GM12878 (cell line): ENCODE results near the gene PRLH. TPM values are rescaled to one million over a fixed set of nuclear protein-coding genes. Genes with fewer than 3 reads are reported as not detected.

Experiments used
- ATAC-seq: fragments of 200-7000 bp; cut with Tn5 transposase; 3 replicates; pipeline ENCODE4 v1.9.1; 2020; ENCODE audit warnings: mild to moderate bottlenecking, moderate library complexity
- BruUV-seq: library from RNA; stranded (reverse); fragments of 400-500 nt; replicated peaks from 2 replicates; lab custom pipeline; 2021; lab: Mats Ljungman, UMichigan
- CTCF ChIA-PET: fragments of 300-600 bp; sonication (Branson Sonifier 250); formaldehyde crosslinking; extraction: SDS; loops from one replicate; lab custom pipeline; 2021; ENCODE audit warnings: inconsistent platforms; lab: Yijun Ruan, JAX
- POLR2A ChIA-PET: fragments of 350-600 bp; formaldehyde crosslinking; extraction: SDS; loops from one replicate; lab custom pipeline; 2021; ENCODE audit warnings: inconsistent platforms; lab: Charles Lee
- RAD21 ChIA-PET: fragments of 300-600 bp; sonication (Branson Sonifier 250); formaldehyde crosslinking; loops from one replicate; lab custom pipeline; 2023; ENCODE audit warnings: antibody characterized with exemption; ENCODE audit not compliant: unreplicated experiment; lab: Charles Lee
- SMC1A ChIA-PET: fragments of 300-600 bp; sonication (Branson Sonifier 250); formaldehyde crosslinking; loops from one replicate; lab custom pipeline; 2023; ENCODE audit not compliant: unreplicated experiment, uncharacterized antibody; lab: Charles Lee
- DNase-seq: peaks from one replicate; pipeline ENCODE4 v3.0.0-alpha.2; 2011; ENCODE audit warnings: low read depth, low spot score
- FAIRE-seq: peaks from 3 replicates; lab custom pipeline; 2011; peaks lifted over from hg19 to GRCh38; lab: Jason Lieb, UNC
- H2AFZ ChIP-seq: 2 replicates; pipeline ENCODE4 v1.6.0; 2011; ENCODE audit warnings: low read depth, low read length, control low read depth; ENCODE audit not compliant: control insufficient read depth
- H3K27ac ChIP-seq: 2 replicates; pipeline ENCODE4 v1.5.1; 2011; ENCODE audit warnings: control low read depth; ENCODE audit not compliant: control insufficient read depth, insufficient read depth
- H3K27me3 ChIP-seq, 2 experiments: replicated peaks in 1 of 2; 2 replicates each; pipeline versions ENCODE4 v1.6.0 to v1.6.1; 2011; ENCODE audit warnings: low read length in 1 of 2; ENCODE audit not compliant: control insufficient read depth in 2 of 2, insufficient read depth in 2 of 2
- H3K36me3 ChIP-seq, 2 experiments: 2 replicates each; pipeline ENCODE4 v1.5.1; 2011; ENCODE audit warnings: low read length in 1 of 2; ENCODE audit not compliant: control insufficient read depth in 2 of 2, insufficient read depth in 2 of 2
- H3K4me1 ChIP-seq: 2 replicates; pipeline ENCODE4 v1.6.1; 2011; ENCODE audit warnings: mild to moderate bottlenecking, low read length, moderate library complexity, mixed read lengths; ENCODE audit not compliant: control insufficient read depth, insufficient read depth
- H3K4me2 ChIP-seq: 2 replicates; pipeline ENCODE4 v1.6.0; 2011; ENCODE audit warnings: control low read depth; ENCODE audit not compliant: control insufficient read depth, insufficient read depth
- H3K4me3 ChIP-seq: fragments of 200-600 bp; sonication (generic); 2 replicates; pipeline ENCODE4 v1.5.1; 2016
- H3K79me2 ChIP-seq: 2 replicates; pipeline ENCODE4 v1.6.0; 2011; ENCODE audit warnings: low read length; ENCODE audit not compliant: control insufficient read depth, insufficient read depth
- H3K9ac ChIP-seq: 2 replicates; pipeline ENCODE4 v1.8.0; 2011; ENCODE audit warnings: low read length, control low read depth, mixed read lengths; ENCODE audit not compliant: control insufficient read depth, insufficient read depth
- H3K9me3 ChIP-seq: replicated peaks from 3 replicates; pipeline ENCODE4 v1.5.1; 2011; ENCODE audit warnings: mild to moderate bottlenecking, low read length; ENCODE audit not compliant: control insufficient read depth, insufficient read depth
- H4K20me1 ChIP-seq: 2 replicates; pipeline ENCODE4 v1.6.0; 2011; ENCODE audit not compliant: control insufficient read depth, insufficient read depth
- CBX3 ChIP-seq: fragments of 200-600 bp; sonication (generic); IDR thresholded peaks from 2 replicates; pipeline ENCODE4 v1.6.1; 2016; ENCODE audit warnings: low read depth, borderline replicate concordance
- CHD2 ChIP-seq: IDR thresholded peaks from 2 replicates; pipeline ENCODE4 v1.6.1; 2011; ENCODE audit warnings: low read depth, low read length, improper control_type of control experiment, borderline replicate concordance
- EED ChIP-seq: sonication (generic); IDR thresholded peaks from 2 replicates; pipeline ENCODE4 v1.6.1; 2016; ENCODE audit warnings: antibody characterized with exemption, low read depth
- IRF4 ChIP-seq: IDR thresholded peaks from 2 replicates; pipeline ENCODE4 v1.6.1; 2011; ENCODE audit warnings: low read depth, low read length
- MTA3 ChIP-seq: IDR thresholded peaks from 2 replicates; pipeline ENCODE4 v1.6.1; 2012; ENCODE audit warnings: low read length, inconsistent platforms, borderline replicate concordance
- NBN ChIP-seq: fragments of 450-650 bp; IDR thresholded peaks from 2 replicates; pipeline ENCODE4 v1.6.1; 2016
- POLR2AphosphoS5 ChIP-seq: IDR thresholded peaks from 2 replicates; pipeline ENCODE4 v1.6.1; 2011; ENCODE audit warnings: mild to moderate bottlenecking, low read length, inconsistent platforms
- TCF3 ChIP-seq: IDR thresholded peaks from 2 replicates; pipeline ENCODE4 v1.6.1; 2012; ENCODE audit warnings: low read depth, mild to moderate bottlenecking, low read length, borderline replicate concordance; ENCODE audit not compliant: insufficient read depth
- WGBS: methylation state at CpG from one replicate; pipeline ENCODE4 v1.1.6; 2016; ENCODE audit warnings: low lambda C conversion rate; ENCODE audit not compliant: insufficient replicate concordance, insufficient coverage; ENCODE audit errors: missing lambda C conversion rate; 5-methylcytosine and 5-hydroxymethylcytosine counted together
- in situ Hi-C: fragments of 300-500 bp; cut with MboI; formaldehyde crosslinking; loops from 9 replicates; pipeline ENCODE4 v1.14.3; 2018; ENCODE audit warnings: mixed read lengths
- intact Hi-C: fragments of 100-400 bp; cut with micrococcal nuclease; formaldehyde crosslinking; loops from one replicate; pipeline ENCODE4 v1.14.2; 2022; ENCODE audit not compliant: unreplicated experiment
- polyA plus RNA-seq, 11 experiments: library from polyadenylated mRNA; depleted of rRNA in 4 of 11; unstranded in 6 of 11; stranded (reverse) in 5 of 11; fragments of >200 nt; fragmentation: Nextera tagmentation in 4 of 11; fragmentation: Illumina TruSeq in 1 of 11; extraction: Ambion mirVana in 4 of 11; extraction: Trizol in 1 of 11; gene quantifications; 1 replicate in 1 of 11; 2 replicates in 10 of 11; pipeline versions ENCODE4 v1.2.1 to v1.2.3, GENCODE V29; 2011 to 2016; ENCODE audit warnings: inconsistent platforms in 2 of 11, missing spikeins in 2 of 11, low read depth in 1 of 11
- total RNA-seq, 4 experiments: library from RNA; depleted of rRNA in 3 of 4; stranded (reverse); fragments of >200 nt in 3 of 4; fragmentation: Illumina TruSeq in 1 of 4; extraction: Trizol in 1 of 4; gene quantifications; 2 replicates each; pipeline versions ENCODE4 v1.2.1 to v1.2.3, GENCODE V29; 2013 to 2021
- TF ChIP-seq, protein P1 (sequence below): fragments of 450-650 bp; IDR thresholded peaks from 2 replicates; pipeline ENCODE4 v1.6.1; 2018; ENCODE audit warnings: mild to moderate bottlenecking, low read depth, moderate library complexity; ENCODE audit not compliant: partially characterized antibody
- TF ChIP-seq, protein P2 (sequence below): fragments of 450-650 bp; IDR thresholded peaks from 2 replicates; pipeline ENCODE4 v1.6.1; 2018; ENCODE audit warnings: borderline replicate concordance, mild to moderate bottlenecking; ENCODE audit not compliant: partially characterized antibody
- TF ChIP-seq, protein P3 (sequence below): fragments of 450-650 bp; formaldehyde crosslinking; IDR thresholded peaks from 2 replicates; pipeline ENCODE4 v1.4.0; 2022; ENCODE audit warnings: mild to moderate bottlenecking, moderate library complexity

The PRLH gene
- total and polyA plus RNA-seq, 10 of the 15 experiments (the other 5 are each of a cell fraction or from before 2014, with no cell fraction given): not detected

DNA sequence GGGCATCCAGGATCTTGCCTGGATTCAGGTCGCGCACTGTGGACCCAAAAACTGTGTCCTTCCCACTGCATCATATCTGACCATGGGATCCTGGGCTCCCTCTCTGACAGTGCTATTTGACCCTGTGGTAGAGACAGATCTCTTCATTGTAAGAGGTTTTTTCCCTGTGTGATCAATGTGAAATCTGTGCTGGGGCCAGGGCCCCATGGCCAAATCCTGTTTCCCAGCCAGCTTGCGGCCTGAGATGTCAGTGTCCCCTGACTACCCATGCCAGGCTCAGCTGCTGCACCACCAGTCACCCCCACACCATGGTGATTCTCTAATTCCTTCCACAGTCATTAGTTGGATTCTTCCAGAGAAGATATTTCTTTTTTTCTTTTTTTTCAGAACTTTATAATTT, 3.5 kb downstream of the PRLH start (continued):
- TF ChIP-seq, protein P1, sequence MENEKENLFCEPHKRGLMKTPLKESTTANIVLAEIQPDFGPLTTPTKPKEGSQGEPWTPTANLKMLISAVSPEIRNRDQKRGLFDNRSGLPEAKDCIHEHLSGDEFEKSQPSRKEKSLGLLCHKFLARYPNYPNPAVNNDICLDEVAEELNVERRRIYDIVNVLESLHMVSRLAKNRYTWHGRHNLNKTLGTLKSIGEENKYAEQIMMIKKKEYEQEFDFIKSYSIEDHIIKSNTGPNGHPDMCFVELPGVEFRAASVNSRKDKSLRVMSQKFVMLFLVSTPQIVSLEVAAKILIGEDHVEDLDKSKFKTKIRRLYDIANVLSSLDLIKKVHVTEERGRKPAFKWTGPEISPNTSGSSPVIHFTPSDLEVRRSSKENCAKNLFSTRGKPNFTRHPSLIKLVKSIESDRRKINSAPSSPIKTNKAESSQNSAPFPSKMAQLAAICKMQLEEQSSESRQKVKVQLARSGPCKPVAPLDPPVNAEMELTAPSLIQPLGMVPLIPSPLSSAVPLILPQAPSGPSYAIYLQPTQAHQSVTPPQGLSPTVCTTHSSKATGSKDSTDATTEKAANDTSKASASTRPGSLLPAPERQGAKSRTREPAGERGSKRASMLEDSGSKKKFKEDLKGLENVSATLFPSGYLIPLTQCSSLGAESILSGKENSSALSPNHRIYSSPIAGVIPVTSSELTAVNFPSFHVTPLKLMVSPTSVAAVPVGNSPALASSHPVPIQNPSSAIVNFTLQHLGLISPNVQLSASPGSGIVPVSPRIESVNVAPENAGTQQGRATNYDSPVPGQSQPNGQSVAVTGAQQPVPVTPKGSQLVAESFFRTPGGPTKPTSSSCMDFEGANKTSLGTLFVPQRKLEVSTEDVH: no peak
- TF ChIP-seq IRF4 (no peak), POLR2AphosphoS5 (no peak), EED (no peak)
- TF ChIP-seq, all 136 proteins: peak for 0

DNA sequence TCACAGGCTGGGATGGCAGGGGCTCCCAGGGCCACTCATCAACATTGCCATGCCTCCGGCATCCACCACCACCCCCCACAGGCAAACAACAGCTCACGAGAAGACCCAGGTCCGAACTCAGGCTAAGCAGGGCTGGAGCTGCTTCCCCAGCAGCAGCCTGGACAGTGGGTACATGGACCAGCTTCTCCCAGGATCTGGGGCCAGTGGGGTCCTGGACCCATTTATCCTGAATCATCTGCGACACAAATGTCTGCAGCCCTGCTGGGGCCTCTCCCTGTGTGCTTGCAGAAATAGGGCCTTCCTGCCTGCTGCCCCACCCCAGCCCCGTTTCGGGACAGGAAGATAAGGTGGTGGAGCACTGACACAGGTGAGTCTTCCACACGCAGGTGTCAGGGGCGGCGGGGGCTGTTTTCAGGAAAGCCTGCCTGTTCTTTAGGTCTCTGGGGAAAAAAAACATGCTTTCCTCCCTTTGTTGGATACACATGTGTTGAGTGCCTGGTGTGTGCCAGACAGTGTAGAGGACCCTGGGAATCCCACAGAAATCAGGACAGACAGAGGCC, 4.5 kb downstream of the PRLH start:
- no peak for FAIRE-seq
- H3K4me1 ChIP-seq: no peaks in the 10 kb centered on the region
- no peak overlapping the region for H3K4me2 ChIP-seq
- WGBS: 51% methylated on average over 9 of the region's 9 CpGs
- no peak overlapping the region for H3K9ac ChIP-seq
- in situ Hi-C loops: loop anchor here (5.0 kb wide), 2 partner anchors 59 to 414 kb away; no protein-coding TSS in a partner anchor
- no peaks in the 10 kb centered on the region; the same call in 2 of the 3 replicates for H3K9me3 ChIP-seq
- intact Hi-C loops: loop anchor here (5.0 kb wide), 1 partner anchor 149 kb away; no protein-coding TSS in a partner anchor
- ChIA-PET RAD21 (interaction anchor here (0.7 to 7.4 kb wide), 11 partner anchors 9 to 175 kb away, joined by 3 to 300 read pairs (median 5); no protein-coding TSS in a partner anchor), CTCF (interaction anchor here (0.6 to 6.7 kb wide), 17 partner anchors 9 to 453 kb away, joined by 3 to 364 read pairs (median 11); no protein-coding TSS in a partner anchor), POLR2A (interaction anchor here (2.3 kb wide), 1 partner anchor 58 kb away, joined by 11 read pairs; no protein-coding TSS in a partner anchor), SMC1A (interaction anchor here (0.6 to 7.1 kb wide), 12 partner anchors 8 to 416 kb away, joined by 3 to 190 read pairs (median 6); no protein-coding TSS in a partner anchor)
- no peak overlapping the region for H3K4me3 ChIP-seq
- H2AFZ ChIP-seq: no peak overlapping the region
- DNase-seq: no peak
- H3K27ac ChIP-seq: no peak overlapping the region
- H3K36me3 ChIP-seq: no peaks in the 10 kb centered on the region
- ATAC-seq: no peak
- TF ChIP-seq, protein P2, sequence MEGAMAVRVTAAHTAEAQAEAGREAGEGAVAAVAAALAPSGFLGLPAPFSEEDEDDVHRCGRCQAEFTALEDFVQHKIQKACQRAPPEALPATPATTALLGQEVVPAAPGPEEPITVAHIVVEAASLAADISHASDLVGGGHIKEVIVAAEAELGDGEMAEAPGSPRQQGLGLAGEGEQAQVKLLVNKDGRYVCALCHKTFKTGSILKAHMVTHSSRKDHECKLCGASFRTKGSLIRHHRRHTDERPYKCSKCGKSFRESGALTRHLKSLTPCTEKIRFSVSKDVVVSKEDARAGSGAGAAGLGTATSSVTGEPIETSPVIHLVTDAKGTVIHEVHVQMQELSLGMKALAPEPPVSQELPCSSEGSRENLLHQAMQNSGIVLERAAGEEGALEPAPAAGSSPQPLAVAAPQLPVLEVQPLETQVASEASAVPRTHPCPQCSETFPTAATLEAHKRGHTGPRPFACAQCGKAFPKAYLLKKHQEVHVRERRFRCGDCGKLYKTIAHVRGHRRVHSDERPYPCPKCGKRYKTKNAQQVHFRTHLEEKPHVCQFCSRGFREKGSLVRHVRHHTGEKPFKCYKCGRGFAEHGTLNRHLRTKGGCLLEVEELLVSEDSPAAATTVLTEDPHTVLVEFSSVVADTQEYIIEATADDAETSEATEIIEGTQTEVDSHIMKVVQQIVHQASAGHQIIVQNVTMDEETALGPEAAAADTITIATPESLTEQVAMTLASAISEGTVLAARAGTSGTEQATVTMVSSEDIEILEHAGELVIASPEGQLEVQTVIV: no peak
- TF ChIP-seq TCF3 (no peak), POLR2AphosphoS5 (no peak), NBN (no peak), CBX3 (no peak), CHD2 (no peak), MTA3 (no peak)
- TF ChIP-seq, protein P3, sequence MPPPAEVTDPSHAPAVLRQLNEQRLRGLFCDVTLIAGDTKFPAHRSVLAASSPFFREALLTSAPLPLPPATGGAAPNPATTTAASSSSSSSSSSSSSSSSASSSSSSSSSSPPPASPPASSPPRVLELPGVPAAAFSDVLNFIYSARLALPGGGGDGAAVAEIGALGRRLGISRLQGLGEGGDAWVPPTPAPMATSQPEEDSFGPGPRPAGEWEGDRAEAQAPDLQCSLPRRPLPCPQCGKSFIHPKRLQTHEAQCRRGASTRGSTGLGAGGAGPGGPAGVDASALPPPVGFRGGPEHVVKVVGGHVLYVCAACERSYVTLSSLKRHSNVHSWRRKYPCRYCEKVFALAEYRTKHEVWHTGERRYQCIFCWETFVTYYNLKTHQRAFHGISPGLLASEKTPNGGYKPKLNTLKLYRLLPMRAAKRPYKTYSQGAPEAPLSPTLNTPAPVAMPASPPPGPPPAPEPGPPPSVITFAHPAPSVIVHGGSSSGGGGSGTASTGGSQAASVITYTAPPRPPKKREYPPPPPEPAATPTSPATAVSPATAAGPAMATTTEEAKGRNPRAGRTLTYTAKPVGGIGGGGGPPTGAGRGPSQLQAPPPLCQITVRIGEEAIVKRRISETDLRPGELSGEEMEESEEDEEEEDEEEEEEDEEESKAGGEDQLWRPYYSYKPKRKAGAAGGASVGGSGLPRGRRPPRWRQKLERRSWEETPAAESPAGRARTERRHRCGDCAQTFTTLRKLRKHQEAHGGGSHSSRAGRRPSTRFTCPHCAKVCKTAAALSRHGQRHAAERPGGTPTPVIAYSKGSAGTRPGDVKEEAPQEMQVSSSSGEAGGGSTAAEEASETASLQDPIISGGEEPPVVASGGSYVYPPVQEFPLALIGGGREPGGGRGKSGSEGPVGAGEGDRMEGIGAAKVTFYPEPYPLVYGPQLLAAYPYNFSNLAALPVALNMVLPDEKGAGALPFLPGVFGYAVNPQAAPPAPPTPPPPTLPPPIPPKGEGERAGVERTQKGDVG (CRISPR knock-in tag): no peak
- peaks cover 0 to 2% of the 10 kb centered on the region in 2 experiments; a peak in 1 of 4 replicates for H3K27me3 ChIP-seq
- BruUV-seq: no TSS peak
- no peaks in the 10 kb centered on the region for H4K20me1 ChIP-seq
- H3K79me2 ChIP-seq: no peaks in the 10 kb centered on the region
